Duodenal mucosa (tissue), 2 donors: Measurements from ENCODE around the gene RPL22L1.
"Not testable (repeated sequence)": the region's sequence is repeated elsewhere in the genome, so short reads cannot be mapped to it uniquely, and the experiment has no call there.

ENCODE experiments used
- H3K27ac ChIP-seq: one replicate; pipeline ENCODE4 v1.7.0; 2013; ENCODE audit warnings: low read depth, low read length
- H3K27me3 ChIP-seq, 2 donors: one replicate each; pipeline ENCODE4 v1.7.0; 2013; ENCODE audit warnings: low read length in 2 of 2, control low read depth in 1 of 2; ENCODE audit not compliant: insufficient read depth in 2 of 2, control insufficient read depth in 1 of 2
- H3K36me3 ChIP-seq, 2 donors: one replicate each; pipeline ENCODE4 v1.7.0; 2013; ENCODE audit warnings: low read length in 2 of 2, control low read depth in 1 of 2; ENCODE audit not compliant: insufficient read depth in 2 of 2, control insufficient read depth in 1 of 2
- H3K4me1 ChIP-seq, 2 donors: one replicate each; pipeline ENCODE4 v1.7.0; 2013; ENCODE audit warnings: low read length in 2 of 2, control low read depth in 1 of 2; ENCODE audit not compliant: insufficient read depth in 2 of 2, control insufficient read depth in 1 of 2
- H3K4me3 ChIP-seq, 2 donors: one replicate each; pipeline ENCODE4 v1.7.0; 2013; ENCODE audit warnings: low read length in 2 of 2, low read depth in 1 of 2
- H3K9ac ChIP-seq, 2 donors: one replicate each; pipeline ENCODE4 v1.7.0; 2013; ENCODE audit warnings: low read length in 2 of 2, low read depth in 1 of 2
- H3K9me3 ChIP-seq, 2 donors: one replicate each; pipeline ENCODE4 v1.7.0; 2013; ENCODE audit warnings: low read length in 2 of 2, control low read depth in 1 of 2; ENCODE audit not compliant: control insufficient read depth in 1 of 2

Gene RPL22L1

GRCh38 chr3:170905862-170906261, 35.9 kb upstream of the RPL22L1 start:
- H3K27ac ChIP-seq = no peak overlapping the region
- H3K9me3 ChIP-seq = peaks cover 8 to 13% of the 10 kb centered on the region in 2 donors
- peaks cover 9 to 12% of the 10 kb centered on the region in 2 donors for H3K4me1 ChIP-seq
- no peak overlapping the region for H3K4me3 ChIP-seq
- no peaks in the 10 kb centered on the region for H3K36me3 ChIP-seq
- peaks cover 0 to 5% of the 10 kb centered on the region in 2 donors for H3K27me3 ChIP-seq
- H3K9ac ChIP-seq = no peak overlapping the region

GRCh38 chr3:170903123-170903522, 33.1 kb upstream of the RPL22L1 start:
- H3K9ac ChIP-seq = no peak overlapping the region
- H3K4me3 ChIP-seq = no peak overlapping the region
- H3K9me3 ChIP-seq = no peaks in the 10 kb centered on the region
- peaks cover 9 to 12% of the 10 kb centered on the region in 2 donors for H3K4me1 ChIP-seq
- no peaks in the 10 kb centered on the region for H3K36me3 ChIP-seq
- H3K27me3 ChIP-seq = peaks cover 0 to 5% of the 10 kb centered on the region in 2 donors
- H3K27ac ChIP-seq = no peak overlapping the region

GRCh38 chr3:170899455-170899854, 29.5 kb upstream of the RPL22L1 start:
- H3K4me3 ChIP-seq = no peak overlapping the region
- H3K9me3 ChIP-seq = no peaks in the 10 kb centered on the region
- no peak overlapping the region for H3K9ac ChIP-seq
- H3K27ac ChIP-seq = no peak overlapping the region
- H3K36me3 ChIP-seq = no peaks in the 10 kb centered on the region
- no peaks in the 10 kb centered on the region for H3K27me3 ChIP-seq
- peaks cover 0 to 4% of the 10 kb centered on the region in 2 donors for H3K4me1 ChIP-seq

DNA sequence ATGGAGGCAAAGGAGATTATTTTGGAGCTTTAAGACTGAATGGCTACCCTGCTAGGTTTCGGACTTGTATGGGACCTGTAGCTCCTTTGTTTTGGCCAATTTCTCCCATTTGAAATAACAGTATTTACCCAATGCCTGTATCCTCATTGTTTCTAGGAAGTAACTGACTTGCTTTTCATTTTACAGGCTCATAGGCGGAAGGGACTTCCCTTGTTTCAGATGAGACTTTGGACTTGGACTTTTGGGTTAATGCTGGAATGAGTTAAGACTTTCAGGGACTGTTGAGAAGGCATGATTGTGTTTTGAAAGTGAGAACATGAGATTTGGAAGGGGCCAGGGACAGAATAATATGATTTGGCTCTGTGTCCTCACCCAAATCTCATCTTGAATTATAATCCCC, 28.0 kb upstream of the RPL22L1 start:
- no peaks in the 10 kb centered on the region for H3K27me3 ChIP-seq
- no peak overlapping the region for H3K9ac ChIP-seq
- H3K4me1 ChIP-seq = peaks cover 0 to 4% of the 10 kb centered on the region in 2 donors
- H3K36me3 ChIP-seq = no peaks in the 10 kb centered on the region
- H3K4me3 ChIP-seq = no peak overlapping the region
- H3K9me3 ChIP-seq = no peaks in the 10 kb centered on the region
- no peak overlapping the region for H3K27ac ChIP-seq

DNA sequence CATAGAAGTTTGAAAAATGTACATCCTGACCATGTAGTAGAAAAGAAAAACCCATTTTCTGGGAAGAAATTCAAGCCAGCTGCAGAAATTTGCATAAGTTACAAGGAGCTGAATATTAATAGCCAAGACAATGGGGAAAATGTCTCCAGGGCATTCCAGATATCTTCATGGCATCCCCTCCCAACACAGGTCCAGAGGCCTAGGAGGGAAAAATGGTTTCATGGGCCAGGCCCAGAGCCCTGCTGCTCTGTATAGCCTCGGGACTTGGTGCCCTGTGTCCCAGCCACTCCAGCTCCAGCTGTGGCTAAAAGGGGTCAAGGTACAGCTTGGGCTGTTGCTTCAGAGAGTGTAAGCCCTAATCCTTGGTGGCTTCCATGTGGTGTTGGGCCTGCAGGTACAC, 27.2 kb upstream of the RPL22L1 start:
- H3K27me3 ChIP-seq, H3K9ac ChIP-seq, H3K27ac ChIP-seq, H3K4me3 ChIP-seq, H3K36me3 ChIP-seq, H3K4me1 ChIP-seq, H3K9me3 ChIP-seq: not testable (repeated sequence)

DNA sequence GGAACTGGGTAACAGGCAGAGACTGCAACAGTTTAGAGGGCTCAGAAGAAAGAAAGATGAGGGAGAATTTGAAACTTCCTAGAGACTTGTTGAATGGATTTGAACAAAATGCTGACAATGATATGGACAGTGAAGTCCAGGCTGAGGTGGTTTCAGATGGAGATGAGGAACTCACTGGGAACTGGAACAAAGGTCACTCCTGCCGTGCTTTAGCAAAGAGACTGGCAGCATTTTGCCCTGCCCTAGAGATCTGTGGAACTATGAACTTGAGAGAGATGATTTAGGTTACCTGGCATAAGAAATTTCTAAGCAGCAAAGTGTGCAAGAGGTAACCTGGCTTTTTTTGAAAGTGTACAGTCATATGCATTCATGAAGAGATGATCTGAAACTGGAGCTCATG, 26.8 kb upstream of the RPL22L1 start:
- Histone ChIP-seq H3K36me3 (no peaks in the 10 kb centered on the region), H3K9me3 (no peaks in the 10 kb centered on the region), H3K4me3 (no peak overlapping the region), H3K9ac (no peak overlapping the region), H3K27ac (no peak overlapping the region), H3K27me3 (no peaks in the 10 kb centered on the region), H3K4me1 (peaks cover 0 to 4% of the 10 kb centered on the region in 2 donors)

DNA sequence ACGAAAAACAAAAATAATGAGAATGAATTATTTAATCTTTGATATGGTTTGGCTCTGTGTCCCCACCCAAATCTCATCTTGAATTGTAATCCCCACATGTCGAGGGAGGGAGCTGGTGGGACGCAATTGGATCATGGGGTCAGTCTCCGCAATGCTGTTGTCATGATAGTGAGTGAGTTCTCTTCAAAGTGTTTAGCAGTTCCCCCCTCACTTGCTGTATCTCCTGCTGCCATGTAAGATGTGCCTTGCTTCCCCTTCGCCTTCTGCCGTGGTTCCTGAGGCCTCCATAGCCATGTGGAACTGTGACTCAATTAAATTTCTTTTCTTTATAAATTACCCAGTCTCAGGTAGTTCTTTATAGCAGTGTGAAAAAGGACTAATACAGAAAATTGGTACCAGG, 26.3 kb upstream of the RPL22L1 start:
- H3K36me3 ChIP-seq, H3K4me1 ChIP-seq, H3K9me3 ChIP-seq, H3K4me3 ChIP-seq, H3K9ac ChIP-seq, H3K27ac ChIP-seq, H3K27me3 ChIP-seq: not testable (repeated sequence)

DNA sequence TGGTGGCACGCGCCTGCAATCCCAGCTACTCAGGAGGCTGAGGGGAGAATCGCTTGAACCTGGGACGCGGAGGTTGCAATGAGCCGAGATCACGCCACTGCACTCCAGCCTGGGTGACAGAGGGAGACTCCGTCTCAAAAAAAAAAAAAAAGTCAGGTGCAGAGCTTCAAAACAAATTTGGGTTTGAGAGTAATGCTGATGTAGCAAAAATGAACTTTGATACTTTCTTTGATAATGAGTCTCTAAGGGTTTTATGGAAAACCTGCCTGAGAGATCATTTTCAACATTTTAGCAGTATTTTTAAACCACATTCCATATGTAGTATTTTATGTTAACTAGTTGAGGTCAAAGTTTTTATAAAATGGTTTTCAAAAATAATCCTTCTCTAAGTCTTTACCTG, 23.9 kb upstream of the RPL22L1 start:
- no peak overlapping the region for H3K27ac ChIP-seq
- H3K36me3 ChIP-seq = no peaks in the 10 kb centered on the region
- H3K27me3 ChIP-seq = no peaks in the 10 kb centered on the region
- H3K4me1 ChIP-seq = peaks cover 0 to 4% of the 10 kb centered on the region in 2 donors
- H3K4me3 ChIP-seq = no peak overlapping the region
- no peak overlapping the region for H3K9ac ChIP-seq
- H3K9me3 ChIP-seq = no peaks in the 10 kb centered on the region

- no peaks in the 10 kb centered on the region for H3K9me3 ChIP-seq
- no peak overlapping the region for H3K9ac ChIP-seq
- H3K4me1 ChIP-seq = no peaks in the 10 kb centered on the region
- no peak overlapping the region for H3K27ac ChIP-seq
- no peaks in the 10 kb centered on the region for H3K27me3 ChIP-seq
- H3K4me3 ChIP-seq = no peak overlapping the region
- H3K36me3 ChIP-seq = no peaks in the 10 kb centered on the region
Measured at GRCh38 chr3:170889630-170890029, 19.6 kb upstream of the RPL22L1 start.

- H3K27me3 ChIP-seq = no peaks in the 10 kb centered on the region
- H3K27ac ChIP-seq = no peak overlapping the region
- no peak overlapping the region for H3K9ac ChIP-seq
- H3K36me3 ChIP-seq = no peaks in the 10 kb centered on the region
- H3K4me1 ChIP-seq = no peaks in the 10 kb centered on the region
- H3K9me3 ChIP-seq = no peaks in the 10 kb centered on the region
- H3K4me3 ChIP-seq = no peak overlapping the region
Measured at GRCh38 chr3:170889132-170889531, 19.1 kb upstream of the RPL22L1 start.
